KMS-11 (cell line): ENCODE measurements around the gene PKP2.
A peak's percentile ranks its signal among the peaks of the same experiment; 100 is the strongest.

Experiments used
- H2AFZ ChIP-seq: fragments of 200-600 bp; sonication (generic); 2 replicates; pipeline ENCODE4 v1.6.1; 2016; ENCODE audit warnings: antibody characterized with exemption, mixed run types, low read depth
- H3K27ac ChIP-seq: fragments of 200-600 bp; sonication (generic); 2 replicates; pipeline ENCODE4 v1.6.1; 2016; ENCODE audit warnings: mild to moderate bottlenecking, mixed run types
- H3K27me3 ChIP-seq: fragments of 200-600 bp; sonication (generic); 2 replicates; pipeline ENCODE4 v1.6.1; 2017; ENCODE audit warnings: mild to moderate bottlenecking, low read depth, mixed run types, moderate library complexity; ENCODE audit not compliant: insufficient read depth
- H3K36me3 ChIP-seq: fragments of 200-600 bp; sonication (generic); 2 replicates; pipeline ENCODE4 v1.6.1; 2017; ENCODE audit warnings: mild to moderate bottlenecking, mixed run types; ENCODE audit not compliant: insufficient read depth
- H3K4me1 ChIP-seq: fragments of 200-600 bp; sonication (generic); 2 replicates; pipeline ENCODE4 v1.6.1; 2016; ENCODE audit warnings: mild to moderate bottlenecking, low read depth, mixed run types; ENCODE audit not compliant: poor library complexity, severe bottlenecking
- H3K4me2 ChIP-seq: fragments of 200-600 bp; sonication (generic); 2 replicates; pipeline ENCODE4 v1.7.0; 2016; ENCODE audit warnings: mild to moderate bottlenecking, mixed run types
- H3K4me3 ChIP-seq: fragments of 200-600 bp; sonication (generic); IDR thresholded peaks from 2 replicates; pipeline ENCODE4 v1.6.1; 2017; ENCODE audit warnings: low read depth, low read length, mixed read lengths; ENCODE audit not compliant: insufficient read depth
- H3K79me2 ChIP-seq: fragments of 200-600 bp; sonication (generic); 2 replicates; pipeline ENCODE4 v1.6.1; 2016; ENCODE audit warnings: low read depth, mixed run types; ENCODE audit not compliant: insufficient read depth
- H3K9ac ChIP-seq: fragments of 200-600 bp; sonication (generic); 2 replicates; pipeline ENCODE4 v1.6.1; 2016; ENCODE audit warnings: mild to moderate bottlenecking, mixed run types
- H4K20me1 ChIP-seq: fragments of 200-600 bp; sonication (generic); 2 replicates; pipeline ENCODE4 v1.6.1; 2016; ENCODE audit warnings: mild to moderate bottlenecking, mixed run types; ENCODE audit not compliant: insufficient read depth
- CTCF ChIP-seq: fragments of 200-600 bp; sonication (generic); conservative IDR thresholded peaks from 2 replicates; pipeline ENCODE4 v1.6.1; 2017; ENCODE audit warnings: low read depth, mild to moderate bottlenecking, antibody characterized with exemption, low read length, moderate library complexity, mixed read lengths

The PKP2 gene

GRCh38 chr12:32901553-32901952 is 5.0 kb upstream of the PKP2 start:
- Histone ChIP-seq H2AFZ (no peak overlapping the region), H3K4me3 (no peak overlapping the region), H3K27ac (peak overlapping the region; percentile 15; the same call in 1 of the 2 replicates), H3K4me1 (peaks cover 96% of the 10 kb centered on the region), H4K20me1 (no peaks in the 10 kb centered on the region), H3K4me2 (peak overlapping the region; percentile 73), H3K79me2 (no peaks in the 10 kb centered on the region), H3K27me3 (no peaks in the 10 kb centered on the region), H3K9ac (0 out of 2 replicates have a peak overlapping the region, but pooled peaks have one; percentile 0), H3K36me3 (no peaks in the 10 kb centered on the region)
- no peak for TF ChIP-seq CTCF

GRCh38 chr12:32897687-32898573 is 1.4 kb upstream of the PKP2 start:
- peak overlapping the region; percentile 53; the same call in 1 of the 2 replicates for H2AFZ ChIP-seq
- peak overlapping the region; percentile 40; the same call in 1 of the 2 replicates for H3K27ac ChIP-seq
- no peaks in the 10 kb centered on the region for H4K20me1 ChIP-seq
- H3K4me2 ChIP-seq, result peak overlapping the region; percentile 92
- no peak for TF ChIP-seq CTCF
- H3K4me3 ChIP-seq, result no peak overlapping the region
- peak overlapping the region; percentile 50; the same call in 1 of the 2 replicates for H3K9ac ChIP-seq
- peaks cover 86% of the 10 kb centered on the region for H3K4me1 ChIP-seq
- peaks cover 32% of the 10 kb centered on the region for H3K79me2 ChIP-seq
- H3K36me3 ChIP-seq, result no peaks in the 10 kb centered on the region
- H3K27me3 ChIP-seq, result no peaks in the 10 kb centered on the region

GRCh38 chr12:32897281-32897610 is 669 bp upstream of the PKP2 start:
- Histone ChIP-seq H3K4me1 (peaks cover 86% of the 10 kb centered on the region), H4K20me1 (no peaks in the 10 kb centered on the region), H3K27ac (peak overlapping the region; percentile 40; the same call in 1 of the 2 replicates), H2AFZ (peak overlapping the region; percentile 53), H3K79me2 (peaks cover 38% of the 10 kb centered on the region), H3K27me3 (no peaks in the 10 kb centered on the region), H3K36me3 (no peaks in the 10 kb centered on the region), H3K4me3 (no peak overlapping the region), H3K9ac (peak overlapping the region; percentile 50; the same call in 1 of the 2 replicates), H3K4me2 (peak overlapping the region; percentile 92)
- no peak for TF ChIP-seq CTCF

GRCh38 chr12:32895688-32896431 is 717 bp downstream of the PKP2 start:
- Histone ChIP-seq H4K20me1 (no peaks in the 10 kb centered on the region), H3K4me2 (peak overlapping the region; percentile 97), H3K27me3 (no peaks in the 10 kb centered on the region), H3K79me2 (peaks cover 52% of the 10 kb centered on the region), H3K9ac (peak overlapping the region; percentile 68), H3K36me3 (no peaks in the 10 kb centered on the region), H2AFZ (peak overlapping the region; percentile 47), H3K27ac (peak overlapping the region; percentile 30; the same call in 1 of the 2 replicates), H3K4me3 (no peak overlapping the region), H3K4me1 (peaks cover 86% of the 10 kb centered on the region)
- 0 out of 2 replicates have a peak, but pooled peaks have one; percentile 22 for TF ChIP-seq CTCF
